ENCODE results near the gene KSR2.

The KSR2 gene

GRCh38 chr12:117603316-117604113, 365.3 kb downstream of the KSR2 start:
- DNase-seq, result no peak

GRCh38 chr12:117599849-117600248, 368.9 kb downstream of the KSR2 start:
- no peak for DNase-seq

- no peak for DNase-seq
Measured at GRCh38 chr12:117596968-117597367, 371.8 kb downstream of the KSR2 start.

GRCh38 chr12:117595751-117596150, 373.0 kb downstream of the KSR2 start:
- DNase-seq, result no peak

- no peak for DNase-seq
Measured at GRCh38 chr12:117594481-117594880, 374.3 kb downstream of the KSR2 start.

- DNase-seq, result no peak
Measured at GRCh38 chr12:117593815-117594400, 374.9 kb downstream of the KSR2 start.

- no peak for DNase-seq
Measured at GRCh38 chr12:117592588-117593305, 376.0 kb downstream of the KSR2 start.

- DNase-seq, result no peak
Measured at GRCh38 chr12:117590999-117591398, 377.8 kb downstream of the KSR2 start.

GRCh38 chr12:117590386-117590785, 378.4 kb downstream of the KSR2 start:
- DNase-seq, result no peak

- DNase-seq, result no peak
Measured at GRCh38 chr12:117589021-117589420, 379.8 kb downstream of the KSR2 start.

GRCh38 chr12:117587631-117588287, 381.0 kb downstream of the KSR2 start:
- no peak for DNase-seq

GRCh38 chr12:117583677-117584225, 385.0 kb downstream of the KSR2 start:
- DNase-seq, result no peak

GRCh38 chr12:117583092-117583491, 385.7 kb downstream of the KSR2 start:
- DNase-seq, result no peak

GRCh38 chr12:117582135-117582784, 386.5 kb downstream of the KSR2 start:
- peak; percentile 41 for DNase-seq

- DNase-seq, result peak; percentile 60
Measured at GRCh38 chr12:117580718-117581062, 388.1 kb downstream of the KSR2 start.

- DNase-seq, result peak; percentile 34
Measured at GRCh38 chr12:117580015-117580717, 388.6 kb downstream of the KSR2 start.

GRCh38 chr12:117577122-117577657, 391.6 kb downstream of the KSR2 start:
- DNase-seq, result no peak

GRCh38 chr12:117576053-117576452, 392.7 kb downstream of the KSR2 start:
- no peak for DNase-seq

- DNase-seq, result no peak
Measured at GRCh38 chr12:117574655-117575054, 394.1 kb downstream of the KSR2 start.

- no peak for DNase-seq
Measured at GRCh38 chr12:117572755-117573154, 396.0 kb downstream of the KSR2 start.

- DNase-seq, result no peak
Measured at GRCh38 chr12:117571321-117571720, 397.5 kb downstream of the KSR2 start.

- DNase-seq, result no peak
Measured at GRCh38 chr12:117570608-117571007, 398.2 kb downstream of the KSR2 start.

All from right hindlimb (tissue), 1 donor.